GM18867 (cell line): ENCODE results near the gene ADAMTS17.

ENCODE experiments used
- ATAC-seq: cut with Tn5 transposase; IDR thresholded peaks from one replicate; pipeline ENCODE4 v1.9.1; 2021; ENCODE audit warnings: mild to moderate bottlenecking, moderate library complexity; ENCODE audit not compliant: unreplicated experiment

The ADAMTS17 gene

DNA sequence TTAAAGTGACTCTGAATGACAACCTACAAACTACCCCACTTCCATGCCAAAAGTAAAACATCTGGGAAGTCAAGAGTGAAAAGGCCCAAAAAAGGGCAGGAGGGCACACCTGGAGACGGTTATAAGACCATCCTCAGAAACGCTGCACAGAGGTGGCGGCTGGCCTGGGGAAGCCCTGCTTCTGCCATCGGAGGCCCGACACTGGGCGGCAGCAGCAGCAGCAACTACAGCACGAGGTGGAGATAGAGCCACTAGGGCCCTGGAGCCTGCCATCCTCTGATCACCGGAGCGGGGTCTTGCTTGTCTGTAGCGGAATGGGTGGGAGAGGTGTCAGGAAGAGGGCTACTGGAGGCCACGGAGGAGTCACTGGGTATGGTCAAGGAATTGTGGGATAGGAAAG lies 283.3 kb downstream of the ADAMTS17 start:
- no peak for ATAC-seq

DNA sequence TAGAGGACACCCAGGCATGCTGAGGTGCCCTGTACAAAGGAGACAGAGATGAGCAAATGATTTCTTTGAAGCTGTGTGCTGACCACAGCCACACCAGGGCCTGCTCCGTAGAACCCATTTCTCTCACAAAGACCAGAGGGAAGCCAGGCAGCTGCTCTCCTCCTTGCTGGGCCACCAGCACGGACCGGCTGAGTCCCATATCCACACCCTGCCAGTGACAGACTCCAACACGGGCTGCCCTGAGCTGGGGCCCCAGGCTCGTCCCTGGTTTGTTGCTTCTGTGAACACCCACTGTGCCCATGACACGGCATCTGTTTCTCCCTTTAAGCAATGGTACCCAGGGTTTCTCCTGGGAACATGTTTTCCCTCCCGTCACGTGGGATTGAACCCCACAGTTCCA lies 284.5 kb downstream of the ADAMTS17 start:
- ATAC-seq = no peak

DNA sequence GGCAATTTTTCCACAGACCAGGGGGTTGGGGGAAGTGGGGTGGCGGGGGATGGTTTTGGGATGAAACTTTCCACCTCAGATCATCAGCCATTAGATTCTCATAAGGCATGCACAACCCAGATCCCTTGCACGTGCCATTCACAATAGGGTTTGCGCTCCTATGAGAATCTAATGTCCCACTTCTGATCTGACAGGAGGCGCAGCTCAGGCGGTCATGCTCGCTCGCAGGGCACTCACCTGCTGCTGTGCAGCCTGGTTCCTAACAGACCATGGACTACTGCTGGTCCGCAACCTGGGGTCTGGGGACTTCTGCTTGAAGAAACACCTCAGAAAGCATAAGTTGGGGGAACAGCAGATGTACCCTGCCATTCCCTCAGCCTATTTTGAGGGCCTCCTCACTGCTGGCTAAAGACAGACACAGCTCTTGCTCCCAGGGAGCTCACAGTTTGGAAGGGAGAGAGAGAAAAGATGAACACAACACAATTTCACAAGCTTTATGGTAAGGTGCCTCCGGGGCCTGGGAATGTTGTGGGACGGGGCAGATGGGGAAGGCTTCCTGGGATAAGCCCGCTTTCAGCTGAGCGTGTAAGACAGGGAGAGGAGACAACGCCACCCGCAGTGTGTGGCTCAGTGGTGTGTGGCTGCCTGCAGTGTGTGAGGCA lies 285.2 kb downstream of the ADAMTS17 start:
- no peak for ATAC-seq

DNA sequence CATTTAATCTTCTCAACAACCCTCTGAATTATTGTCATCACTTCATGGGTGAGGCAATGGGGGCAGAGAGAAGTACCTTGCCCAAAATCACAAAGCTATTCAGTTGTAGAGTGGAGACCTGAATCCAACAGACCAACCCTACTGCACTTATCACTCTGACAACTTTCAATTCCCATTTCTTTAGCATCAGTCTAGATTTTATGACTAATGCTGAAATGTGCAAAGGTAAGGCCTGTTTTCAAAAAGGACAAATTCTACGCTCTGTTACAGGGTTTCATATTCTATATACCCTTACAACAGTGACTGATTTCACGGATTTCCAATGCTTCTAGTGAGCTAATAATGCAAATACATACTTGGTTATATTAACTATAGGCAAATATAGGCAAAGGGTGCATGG lies 286.0 kb downstream of the ADAMTS17 start:
- ATAC-seq = no peak

DNA sequence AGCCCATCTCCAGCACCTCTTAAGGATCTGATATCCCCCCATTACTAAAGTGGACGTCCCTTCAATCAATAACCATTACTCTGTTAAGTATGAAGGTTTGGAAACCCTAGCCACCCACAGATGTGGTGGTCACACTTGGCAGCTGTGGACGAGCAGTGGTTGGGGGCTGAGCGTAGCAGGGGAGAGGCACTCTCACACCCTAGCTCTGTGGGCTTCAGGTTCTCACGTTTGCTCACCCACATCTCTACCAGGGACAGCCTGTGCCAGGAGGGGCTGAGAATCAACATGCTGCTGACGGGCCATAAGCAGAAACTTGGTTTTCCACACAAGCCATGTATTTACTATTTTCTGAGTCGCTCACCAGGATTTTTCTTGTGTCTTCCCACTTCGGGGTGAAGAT lies 287.2 kb downstream of the ADAMTS17 start:
- ATAC-seq = no peak

DNA sequence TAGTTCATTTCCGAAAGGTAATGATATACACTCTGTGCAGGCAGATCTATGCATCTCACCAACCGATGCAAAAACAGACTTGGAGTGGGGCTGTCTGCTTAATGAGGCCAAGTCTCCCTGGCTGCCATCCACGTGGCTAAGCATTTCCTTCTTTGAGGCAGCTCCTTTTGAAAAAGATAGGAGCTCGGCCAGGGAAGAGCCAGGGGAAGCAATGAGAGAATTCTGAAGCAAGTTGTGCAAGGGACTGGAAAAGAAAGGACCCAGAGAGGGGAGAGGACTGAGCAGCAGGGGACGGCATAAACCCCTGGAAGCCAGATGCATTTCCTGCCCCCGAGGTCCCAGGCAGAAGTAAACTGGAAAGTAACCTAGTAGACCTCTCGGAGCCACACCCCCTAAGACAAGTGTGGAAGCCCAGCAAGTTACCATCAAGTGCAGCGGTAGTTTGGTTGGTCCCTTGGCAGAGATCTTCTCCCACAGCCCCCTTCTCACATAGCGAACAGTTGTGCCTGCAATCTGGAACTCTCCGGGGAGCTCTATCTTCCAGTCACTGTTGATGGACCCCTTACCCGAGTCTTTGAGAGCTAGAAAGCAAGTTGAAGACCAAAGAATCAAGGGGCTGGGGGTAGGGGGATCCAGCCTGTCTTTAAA lies 288.2 kb downstream of the ADAMTS17 start:
- no peak for ATAC-seq

DNA sequence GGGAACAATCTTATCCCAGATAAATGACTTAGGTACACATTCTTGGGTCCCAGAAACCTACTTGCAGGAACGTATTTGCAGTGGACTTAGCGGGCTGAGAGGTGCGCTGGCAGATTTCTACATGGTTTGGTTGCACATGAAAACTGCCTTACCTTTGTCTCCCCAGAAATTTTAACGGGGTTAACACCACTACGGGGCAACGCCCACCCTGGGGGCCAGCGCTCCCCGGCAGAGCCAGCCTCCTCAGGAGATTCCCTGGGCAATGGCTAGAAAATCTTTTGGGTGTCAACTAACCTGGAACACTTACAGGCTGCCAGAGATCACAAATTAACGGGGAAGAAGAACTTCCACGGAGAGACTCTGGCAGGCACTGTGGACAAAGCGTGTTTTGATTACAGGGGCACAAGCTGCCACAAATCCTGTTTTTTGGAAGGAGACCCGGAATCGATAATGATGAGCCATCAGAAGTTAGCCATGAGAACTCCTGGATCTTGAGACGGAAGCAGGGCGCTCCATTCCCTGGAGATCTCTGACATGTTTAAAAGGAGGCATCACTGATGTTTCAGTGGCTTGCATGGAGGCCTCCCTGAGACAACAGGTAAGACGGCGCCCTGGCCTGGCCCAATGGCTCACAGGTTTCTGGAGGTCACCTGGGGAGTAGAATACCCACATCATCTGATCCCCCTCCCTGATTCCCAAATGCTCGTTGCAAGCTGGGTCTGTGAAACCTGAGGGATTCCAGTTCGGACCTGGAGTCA lies 288.9 kb downstream of the ADAMTS17 start:
- ATAC-seq = no peak

DNA sequence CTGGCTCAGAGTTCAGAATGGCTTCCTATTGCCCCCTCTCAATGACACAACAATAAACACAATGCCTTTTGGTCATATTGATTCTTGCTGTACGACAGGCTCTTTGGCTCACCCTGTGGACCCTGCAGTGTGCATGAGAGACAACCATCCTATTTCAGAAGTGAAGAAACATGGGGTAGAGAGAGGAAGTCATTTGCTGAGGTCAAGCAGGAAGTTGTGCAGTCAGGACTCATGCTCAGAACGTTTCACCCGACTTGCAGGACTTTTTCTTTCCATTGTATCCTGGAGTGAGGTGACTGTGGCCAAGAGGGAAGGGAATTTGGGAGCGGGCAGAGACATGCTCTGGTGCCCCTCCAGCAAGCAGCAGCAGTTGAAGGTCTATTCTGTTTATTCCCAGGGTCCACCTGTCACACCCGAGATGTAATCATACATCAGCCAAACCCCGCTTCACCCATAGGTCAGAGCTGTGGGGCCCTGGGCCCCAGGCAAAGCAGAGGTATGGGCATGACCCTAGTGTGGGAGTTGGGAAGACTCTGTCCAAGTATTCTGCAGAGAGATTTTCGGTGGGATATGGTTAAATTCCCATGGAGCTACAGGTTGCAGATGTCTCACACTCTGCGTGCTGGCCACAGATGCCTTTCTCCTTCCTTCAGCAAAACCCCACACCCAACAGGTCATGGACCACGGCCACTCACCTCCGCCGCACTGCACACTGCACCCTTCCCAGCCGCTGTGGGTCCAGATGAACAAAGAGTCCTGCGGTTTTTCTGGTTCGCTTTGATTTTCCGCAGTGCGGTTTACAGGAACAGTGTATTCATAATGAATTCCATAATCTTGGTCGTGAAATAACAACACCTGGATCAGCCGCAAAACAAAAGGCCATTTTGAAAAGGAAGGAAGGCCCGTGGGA lies 290.6 kb downstream of the ADAMTS17 start:
- no peak for ATAC-seq

DNA sequence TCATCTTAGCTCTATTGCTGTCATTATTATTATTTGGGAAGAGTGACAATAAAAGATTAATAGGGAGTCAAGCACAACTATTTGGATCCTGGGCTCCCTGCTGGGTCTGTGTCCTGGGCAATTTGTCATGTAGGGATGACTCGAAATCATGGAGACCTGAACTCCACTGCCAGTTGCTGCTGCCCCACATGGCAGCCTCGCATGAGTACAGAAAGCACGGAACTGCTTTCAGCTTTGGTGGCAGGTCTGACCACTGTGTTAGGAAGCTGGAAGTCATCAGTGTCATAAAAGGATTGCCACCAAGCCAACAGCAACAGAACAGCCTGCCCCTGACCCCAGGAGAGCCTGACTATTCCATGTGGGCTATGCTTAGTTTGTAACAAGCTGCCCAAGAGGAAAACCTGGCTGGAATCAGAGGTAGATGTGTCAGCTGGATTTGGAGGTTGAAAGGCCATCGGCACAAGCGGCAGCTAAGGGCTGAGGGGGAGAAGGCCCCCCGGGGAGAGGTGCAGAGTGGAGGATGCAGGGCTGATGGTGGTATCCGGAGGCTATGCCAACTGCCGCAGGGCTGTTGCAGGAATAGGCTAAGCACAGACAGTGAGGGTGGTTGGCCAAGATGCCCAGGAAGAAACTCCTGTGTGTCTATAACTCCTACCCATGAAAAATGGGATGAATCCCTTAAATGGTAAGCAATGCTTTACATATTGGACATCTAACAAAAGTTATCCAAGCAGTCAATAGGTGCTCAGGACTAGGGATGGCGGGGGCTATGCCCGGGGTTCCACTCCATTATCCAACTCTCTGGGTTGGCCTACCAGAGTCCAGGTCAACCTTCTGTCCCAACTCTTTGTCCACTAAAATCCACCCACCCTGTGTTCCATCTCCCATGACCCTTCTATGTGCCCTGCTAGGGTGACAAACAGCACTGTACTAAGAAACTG lies 291.6 kb downstream of the ADAMTS17 start:
- ATAC-seq = no peak

DNA sequence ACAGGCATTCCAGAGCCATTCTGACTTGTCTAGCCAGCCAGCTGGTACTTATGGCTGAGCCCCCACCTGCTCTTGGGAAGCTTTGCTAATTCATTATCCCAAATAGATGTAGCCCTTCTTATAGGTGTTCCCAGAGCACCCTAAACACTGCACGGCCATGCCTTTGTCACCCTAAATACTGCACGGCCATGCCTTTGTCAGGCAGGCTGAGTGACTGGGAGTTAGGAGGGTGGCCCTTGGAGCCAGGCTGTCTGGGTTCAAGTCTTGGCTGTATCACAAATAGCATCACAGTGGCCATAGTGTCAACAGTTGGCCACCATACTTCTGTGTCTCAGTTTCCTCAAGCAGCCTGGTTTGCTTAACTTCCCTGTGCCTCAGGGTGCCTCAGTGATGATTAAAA lies 292.3 kb downstream of the ADAMTS17 start:
- no peak for ATAC-seq

DNA sequence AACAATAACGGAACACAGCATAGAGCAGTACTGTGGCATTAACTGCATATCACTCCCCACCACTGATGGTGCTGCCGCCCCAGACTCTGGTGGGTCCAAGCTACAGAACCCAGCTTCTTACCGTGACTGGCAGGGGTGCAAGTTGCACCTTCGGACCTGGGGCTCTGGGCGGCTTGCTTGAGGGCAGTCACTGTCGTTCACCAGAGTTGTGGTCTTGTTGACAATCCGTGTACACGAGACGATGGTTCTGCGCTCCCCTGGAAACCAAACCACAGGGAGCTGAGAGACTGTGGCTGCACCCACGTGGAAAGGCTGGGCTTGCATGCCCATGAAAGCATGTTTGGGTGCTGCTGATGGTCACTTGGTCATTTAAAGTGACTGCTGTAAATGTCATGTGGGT lies 293.0 kb downstream of the ADAMTS17 start:
- ATAC-seq = no peak

DNA sequence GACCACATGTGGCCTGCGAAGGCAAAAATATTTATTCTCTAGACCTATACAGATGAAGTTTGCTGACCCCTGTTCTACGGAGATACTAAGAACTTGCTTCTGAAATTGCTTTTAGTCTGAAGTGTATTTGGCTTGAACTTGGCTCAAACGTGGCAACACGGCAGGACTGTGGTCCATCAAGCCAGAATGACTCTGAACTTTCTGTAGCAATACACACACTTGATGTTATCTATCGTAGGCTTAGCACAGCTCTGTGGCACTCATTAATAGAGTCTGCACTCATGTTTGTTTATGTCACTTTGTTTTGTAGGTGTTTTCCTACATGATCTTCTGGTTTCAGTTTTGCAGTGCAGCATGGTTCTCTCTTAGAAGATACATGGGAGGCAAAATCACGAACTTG lies 298.1 kb downstream of the ADAMTS17 start:
- ATAC-seq = no peak

DNA sequence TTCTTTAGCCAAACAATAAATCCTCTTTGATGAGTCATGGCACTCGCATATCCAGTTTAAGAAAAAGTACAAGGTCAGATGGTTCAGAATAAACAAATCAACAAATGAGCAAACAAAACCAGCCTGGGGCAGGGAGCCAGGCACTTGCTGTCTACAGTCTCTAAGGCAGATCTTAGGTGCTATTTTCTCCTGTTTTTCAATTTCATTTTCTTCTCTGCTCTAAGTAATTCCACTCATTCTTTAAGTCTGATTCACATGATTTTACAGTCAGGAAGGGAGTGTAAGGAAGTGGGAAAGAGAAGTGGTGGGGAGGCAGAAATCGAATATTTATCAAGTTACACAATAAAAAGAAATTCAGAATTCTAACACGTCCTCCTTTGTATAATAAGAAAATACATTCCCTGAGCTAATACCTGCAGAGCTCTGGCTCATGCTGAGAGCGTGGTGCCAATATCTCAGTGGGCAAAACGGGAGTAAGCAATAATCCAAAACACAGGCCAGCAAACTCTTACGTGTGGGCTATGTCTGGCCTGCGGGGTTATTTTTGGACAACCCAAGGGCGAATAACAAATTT lies 298.6 kb downstream of the ADAMTS17 start:
- no peak for ATAC-seq

DNA sequence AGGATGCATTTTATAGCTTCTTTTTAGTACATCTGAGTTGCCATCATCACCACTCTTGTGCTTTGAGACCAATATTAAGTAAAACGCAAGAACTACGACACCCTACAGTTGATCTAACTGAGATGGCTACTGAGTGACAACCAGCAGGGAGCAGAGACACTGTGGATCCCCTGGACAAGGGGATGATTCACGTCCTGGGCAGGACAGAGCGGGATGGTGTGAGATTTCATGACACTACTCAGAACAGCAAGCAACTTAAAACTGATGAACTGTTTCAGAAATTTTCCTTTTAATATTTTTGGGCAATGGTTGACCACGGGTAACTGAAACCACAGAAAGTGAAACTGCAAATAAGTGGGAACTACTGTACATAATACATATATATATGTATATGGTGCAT lies 299.2 kb downstream of the ADAMTS17 start:
- no peak for ATAC-seq

DNA sequence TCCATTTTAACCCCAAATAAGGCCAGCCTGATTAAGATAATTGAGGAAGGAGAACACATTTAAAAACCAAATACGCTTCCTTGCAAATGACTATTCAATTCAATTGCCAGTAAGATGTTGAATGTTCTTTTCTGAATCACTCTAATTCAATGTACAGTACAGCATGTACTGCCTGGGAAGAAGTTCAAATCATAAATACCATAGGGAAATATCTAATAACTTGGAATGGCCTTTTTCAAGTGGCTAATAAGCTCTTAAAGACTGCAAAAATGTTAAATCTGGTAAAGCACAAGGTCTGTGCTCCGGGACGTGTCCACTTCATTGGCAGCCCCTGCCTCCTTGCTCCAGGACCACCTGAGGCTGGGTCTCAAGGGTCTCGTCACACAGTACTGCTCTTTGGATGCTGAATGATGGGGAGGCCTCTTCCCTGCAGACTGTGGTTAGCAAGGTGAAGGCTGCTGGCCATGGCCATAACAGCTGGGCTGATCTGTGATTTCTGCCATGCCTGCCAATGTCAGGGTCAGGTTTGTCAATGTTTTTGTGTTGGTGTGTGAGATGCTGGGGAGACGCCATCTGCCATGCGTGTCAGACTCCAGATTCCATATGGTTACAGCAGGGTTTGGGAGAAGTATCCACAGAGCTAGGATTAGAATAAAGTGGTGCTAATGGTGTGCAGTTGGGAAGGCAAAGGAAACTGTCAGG lies 300.5 kb downstream of the ADAMTS17 start:
- no peak for ATAC-seq

DNA sequence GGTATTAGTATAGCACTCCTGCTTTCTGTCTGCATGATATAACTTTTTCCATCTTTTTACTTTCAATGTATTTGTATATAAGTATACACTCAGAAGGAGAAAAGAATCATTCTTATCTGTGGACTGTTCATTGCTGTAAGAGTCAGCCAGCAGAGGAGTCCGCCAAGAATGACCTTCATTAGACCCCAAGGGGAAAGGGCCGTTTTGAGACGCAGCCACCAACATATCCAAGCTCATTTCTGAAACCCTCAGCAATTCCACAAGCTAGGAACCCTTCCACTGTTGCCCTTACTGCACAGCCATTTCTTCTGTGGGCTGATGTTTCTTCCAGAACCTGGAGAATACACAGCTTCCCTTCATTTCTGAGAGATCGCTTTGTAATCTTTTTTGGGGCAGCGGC lies 301.8 kb downstream of the ADAMTS17 start:
- ATAC-seq = no peak

DNA sequence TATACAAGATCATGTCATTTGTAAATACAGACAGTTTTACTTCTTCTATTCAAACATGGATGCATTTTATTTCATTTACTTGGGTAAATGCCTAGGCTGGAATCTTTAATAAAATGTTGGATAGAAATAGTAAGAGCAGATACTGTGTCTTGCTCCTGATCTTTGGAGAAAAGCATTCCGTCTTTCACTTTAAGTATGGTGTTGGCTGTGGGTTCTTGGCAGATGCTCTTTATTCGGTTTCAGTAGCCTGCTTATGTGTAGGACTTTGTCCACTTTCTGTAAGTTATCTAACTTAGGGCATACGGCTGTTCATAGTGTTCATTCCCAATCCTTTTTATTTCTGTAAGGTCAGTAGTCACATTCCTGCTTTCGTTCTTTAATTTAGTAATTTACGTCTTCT lies 303.0 kb downstream of the ADAMTS17 start:
- ATAC-seq = no peak

DNA sequence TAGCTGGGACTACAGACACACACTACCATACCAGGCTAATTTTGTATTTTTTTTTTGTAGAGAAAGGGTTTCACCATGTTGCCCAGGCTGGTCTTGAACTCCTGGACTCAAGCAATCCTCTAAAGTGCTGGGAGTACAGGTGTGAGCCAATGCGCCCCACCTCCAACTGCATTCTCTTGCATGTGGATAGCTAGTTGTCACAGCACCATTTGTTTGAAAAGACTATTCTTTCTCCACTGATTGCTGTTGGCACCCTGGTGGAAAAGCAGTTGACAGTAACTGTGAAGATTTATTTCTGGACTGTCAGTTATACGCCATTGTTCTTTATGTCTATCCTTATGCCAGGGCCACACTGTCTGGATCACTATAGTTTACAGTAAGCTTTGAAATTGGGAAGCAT lies 303.9 kb downstream of the ADAMTS17 start:
- no peak for ATAC-seq

DNA sequence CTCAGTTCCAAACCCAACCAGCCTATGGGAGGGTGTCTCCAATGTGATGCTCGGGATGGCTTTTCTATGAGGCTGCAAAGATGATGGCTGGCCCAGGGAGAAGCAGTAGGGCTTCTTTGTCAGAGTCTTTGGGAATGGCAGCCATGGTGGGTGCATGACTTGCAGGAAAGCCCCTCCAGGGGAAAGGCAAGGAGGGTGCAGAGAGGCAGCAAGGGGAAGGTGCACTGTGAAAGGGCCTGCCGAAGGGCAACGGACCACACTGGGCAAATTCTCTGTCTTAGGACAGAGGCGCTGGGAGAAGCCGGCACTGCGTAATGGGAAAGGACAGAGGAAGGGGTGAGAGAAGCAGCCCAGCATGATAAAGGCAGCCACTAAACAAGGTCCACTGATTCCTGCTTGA lies 305.8 kb downstream of the ADAMTS17 start:
- no peak for ATAC-seq
